ENCODE measurements around the gene ELMOD1. TPM values are rescaled to one million over a fixed set of nuclear protein-coding genes. Genes with fewer than 3 reads are reported as not detected.

ELMOD1 gene
- total RNA-seq, 4 donors from 2014 or later, result 0.70 to 3.7 (median 1.6) TPM

DNA sequence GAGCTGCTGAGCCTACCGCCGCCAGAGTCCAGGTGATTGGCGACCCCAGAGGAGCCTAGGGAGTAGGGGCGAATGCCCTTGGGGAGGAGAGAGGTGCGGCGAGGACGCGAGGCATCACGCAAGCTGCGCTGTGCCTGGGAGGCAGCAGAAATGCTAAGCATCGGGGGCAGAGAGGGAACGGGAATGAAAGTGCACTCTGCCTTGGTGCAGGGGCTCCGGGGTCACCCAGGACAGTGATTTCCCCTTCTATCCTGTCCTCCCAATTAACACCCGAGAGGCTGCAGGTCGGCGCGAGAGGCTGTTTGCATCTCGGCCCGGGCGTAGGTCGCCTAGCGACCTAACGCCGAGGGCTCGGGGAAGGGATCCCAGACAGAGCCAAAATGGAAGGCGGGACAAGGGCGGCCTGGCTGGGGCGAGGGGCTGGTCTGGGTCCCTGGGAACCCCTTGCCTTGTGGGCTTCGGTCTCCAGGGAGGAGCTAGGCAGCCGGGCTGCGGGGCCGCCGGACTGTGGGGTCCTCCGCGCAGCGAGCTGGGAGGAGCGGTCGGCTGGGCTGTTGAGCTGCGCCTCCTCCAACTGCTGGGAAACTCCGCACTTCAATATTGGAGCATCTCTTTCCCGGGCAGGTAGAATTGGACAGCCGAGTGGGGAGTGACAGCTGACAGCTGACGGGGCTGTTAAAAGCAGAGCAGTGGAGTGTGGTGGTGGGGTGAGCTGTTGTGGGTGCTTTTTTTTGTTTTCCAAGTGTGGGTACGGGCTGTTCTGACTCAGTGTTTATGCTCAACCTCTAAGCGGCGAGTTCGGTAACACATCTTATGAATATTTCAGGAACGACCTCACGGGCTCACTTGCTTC is 657 bp downstream of the ELMOD1 start:
- Histone ChIP-seq H3K27ac (no peak overlapping the region), H3K36me3 (no peaks in the 10 kb centered on the region), H3K9me3 (no peaks in the 10 kb centered on the region), H3K27me3 (no peaks in the 10 kb centered on the region), H3K4me3 (peak overlapping the region; percentile 61 to 77 (median 66)), H3K4me1 (peaks cover 3 to 22% of the 10 kb centered on the region in 2 donors)
- in situ Hi-C loops (cut with MboI; ENCODE audit: low sequenced_read_pairs in 4 of 4) (no loop called here), intact Hi-C loops (cut with DNase I; ENCODE audit: low total_unique reads) (no loop called here)
- TF ChIP-seq, protein P1, sequence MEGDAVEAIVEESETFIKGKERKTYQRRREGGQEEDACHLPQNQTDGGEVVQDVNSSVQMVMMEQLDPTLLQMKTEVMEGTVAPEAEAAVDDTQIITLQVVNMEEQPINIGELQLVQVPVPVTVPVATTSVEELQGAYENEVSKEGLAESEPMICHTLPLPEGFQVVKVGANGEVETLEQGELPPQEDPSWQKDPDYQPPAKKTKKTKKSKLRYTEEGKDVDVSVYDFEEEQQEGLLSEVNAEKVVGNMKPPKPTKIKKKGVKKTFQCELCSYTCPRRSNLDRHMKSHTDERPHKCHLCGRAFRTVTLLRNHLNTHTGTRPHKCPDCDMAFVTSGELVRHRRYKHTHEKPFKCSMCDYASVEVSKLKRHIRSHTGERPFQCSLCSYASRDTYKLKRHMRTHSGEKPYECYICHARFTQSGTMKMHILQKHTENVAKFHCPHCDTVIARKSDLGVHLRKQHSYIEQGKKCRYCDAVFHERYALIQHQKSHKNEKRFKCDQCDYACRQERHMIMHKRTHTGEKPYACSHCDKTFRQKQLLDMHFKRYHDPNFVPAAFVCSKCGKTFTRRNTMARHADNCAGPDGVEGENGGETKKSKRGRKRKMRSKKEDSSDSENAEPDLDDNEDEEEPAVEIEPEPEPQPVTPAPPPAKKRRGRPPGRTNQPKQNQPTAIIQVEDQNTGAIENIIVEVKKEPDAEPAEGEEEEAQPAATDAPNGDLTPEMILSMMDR (IDR thresholded peaks at IDR 0.05 in 4 of 5, conservative IDR thresholded peaks at IDR 0.05 in 1 of 5), result no peak
- no peak for TF ChIP-seq POLR2A (IDR thresholded peaks at IDR 0.05)
- DNase-seq, result peak in 1 of 2 donors; percentile 2
- peak; percentile 48 to 65 for ATAC-seq

DNA sequence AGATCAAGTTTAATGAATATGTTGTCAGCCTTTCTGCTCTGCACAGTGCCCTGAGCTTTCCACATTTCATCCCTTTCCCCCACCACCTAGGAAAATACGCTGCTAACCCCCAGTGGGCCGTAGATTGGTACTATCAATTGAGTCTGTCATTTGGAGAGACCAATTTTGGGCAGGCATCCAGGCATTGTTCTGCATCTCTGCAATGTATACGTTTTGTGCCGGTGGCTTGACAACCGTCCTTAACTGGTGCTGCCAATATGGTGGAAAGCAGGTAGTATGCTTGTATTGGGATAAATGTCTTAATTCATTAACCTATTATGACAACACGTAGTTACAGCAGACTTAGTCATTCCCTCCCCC is 1.3 kb downstream of the ELMOD1 start:
- Histone ChIP-seq H3K9me3 (no peaks in the 10 kb centered on the region), H3K4me3 (peak overlapping the region in 2 of 4 donors; percentile 61 to 67), H3K27ac (no peak overlapping the region), H3K27me3 (no peaks in the 10 kb centered on the region), H3K4me1 (peaks cover 3 to 22% of the 10 kb centered on the region in 2 donors), H3K36me3 (no peaks in the 10 kb centered on the region)
- in situ Hi-C loops (cut with MboI; ENCODE audit: low sequenced_read_pairs in 4 of 4) (no loop called here), intact Hi-C loops (cut with DNase I; ENCODE audit: low total_unique reads) (no loop called here)
- TF ChIP-seq POLR2A (IDR thresholded peaks at IDR 0.05), result no peak
- TF ChIP-seq, protein P1 (IDR thresholded peaks at IDR 0.05 in 4 of 5, conservative IDR thresholded peaks at IDR 0.05 in 1 of 5), result no peak
- DNase-seq (no peak), ATAC-seq (no peak)

DNA sequence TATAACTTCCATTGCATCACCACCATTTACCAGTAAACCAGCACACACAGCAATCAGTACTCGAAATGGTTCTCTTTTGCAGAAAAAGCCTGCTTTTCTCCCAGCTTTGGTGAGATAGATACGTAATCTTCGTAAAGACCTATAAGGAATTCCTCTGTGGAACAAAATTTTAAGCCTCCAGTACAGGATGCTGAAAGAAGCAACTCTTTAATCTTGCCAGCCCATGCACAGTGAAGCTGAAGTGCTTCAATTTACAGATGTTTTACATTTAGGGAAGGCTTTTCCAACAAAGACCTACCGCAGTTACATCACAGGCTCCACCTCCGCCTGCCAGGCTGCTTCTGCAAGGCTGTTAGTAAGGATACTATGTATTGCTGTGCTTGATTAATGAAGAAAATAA is 1.9 kb downstream of the ELMOD1 start:
- Histone ChIP-seq H3K4me3 (no peak overlapping the region), H3K9me3 (no peaks in the 10 kb centered on the region), H3K27me3 (no peaks in the 10 kb centered on the region), H3K4me1 (peaks cover 3 to 22% of the 10 kb centered on the region in 2 donors), H3K27ac (no peak overlapping the region), H3K36me3 (no peaks in the 10 kb centered on the region)
- ATAC-seq (no peak), DNase-seq (no peak)
- intact Hi-C loops (cut with DNase I; ENCODE audit: low total_unique reads), result no loop called here
- TF ChIP-seq POLR2A (IDR thresholded peaks at IDR 0.05), result no peak
- TF ChIP-seq, protein P1 (IDR thresholded peaks at IDR 0.05 in 4 of 5, conservative IDR thresholded peaks at IDR 0.05 in 1 of 5), result no peak
- in situ Hi-C loops (cut with MboI; ENCODE audit: low sequenced_read_pairs in 4 of 4), result no loop called here

DNA sequence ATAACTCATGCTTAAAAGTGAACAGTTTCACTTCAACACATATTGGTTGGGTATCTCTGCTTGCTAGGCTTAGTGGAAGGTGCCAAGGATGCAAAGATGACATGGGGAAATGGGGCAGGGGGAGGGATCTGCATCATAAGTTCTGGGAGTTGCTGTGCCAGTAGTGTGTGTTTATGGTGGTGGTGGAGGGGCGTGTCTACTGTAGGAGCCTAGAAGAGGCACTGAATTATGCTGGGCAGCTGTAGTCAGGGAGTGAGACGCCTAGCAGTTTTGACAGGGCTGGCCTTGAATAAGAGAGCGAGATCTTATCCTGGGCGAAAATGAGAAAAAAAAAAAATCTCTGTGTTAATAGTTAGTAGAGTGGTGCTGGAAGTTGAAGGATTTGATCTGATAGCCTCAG is 3.0 kb downstream of the ELMOD1 start:
- in situ Hi-C loops (cut with MboI; ENCODE audit: low sequenced_read_pairs in 4 of 4) (no loop called here), intact Hi-C loops (cut with DNase I; ENCODE audit: low total_unique reads) (no loop called here)
- ATAC-seq, result no peak

More for the DNA sequence above, 3.0 kb downstream of the ELMOD1 start:
- no peak for TF ChIP-seq POLR2A (IDR thresholded peaks at IDR 0.05)
- TF ChIP-seq, protein P1 (IDR thresholded peaks at IDR 0.05 in 4 of 5, conservative IDR thresholded peaks at IDR 0.05 in 1 of 5), result no peak
- DNase-seq, result no peak
- Histone ChIP-seq H3K27me3 (no peaks in the 10 kb centered on the region), H3K36me3 (no peaks in the 10 kb centered on the region), H3K9me3 (no peaks in the 10 kb centered on the region), H3K4me3 (no peak overlapping the region), H3K27ac (no peak overlapping the region), H3K4me1 (peaks cover 3 to 22% of the 10 kb centered on the region in 2 donors)

Measured in gastrocnemius medialis (tissue), 4 donors.